ENCODE data around the gene DAPK2. TPM values are rescaled to one million over a fixed set of nuclear protein-coding genes. Genes with fewer than 3 reads are reported as not detected.

Gene DAPK2
- total and polyA plus RNA-seq, 2 donors from 2014 or later, result 3.0 to 3.8 TPM

GRCh38 chr15:64050281-64051092, 4.2 kb upstream of the DAPK2 start:
- intact Hi-C loops (cut with DNase I), result no loop called here
- no peaks in the 10 kb centered on the region for H3K9me3 ChIP-seq (ENCODE audit: control insufficient read depth in 2 of 3, insufficient read depth in 1 of 3, low read length in 3 of 3)
- no peak overlapping the region for H3K4me3 ChIP-seq (ENCODE audit: low read length in 3 of 3)
- DNase-seq (peak in 2 of 5 donors; percentile 38 to 68), FAIRE-seq (no peak)
- H3K27ac ChIP-seq (ENCODE audit: low read depth in 2 of 2, low read length in 2 of 2), result no peak overlapping the region
- TF ChIP-seq CTCF (IDR thresholded peaks at IDR 0.05; ENCODE audit: borderline replicate concordance, extremely low read depth, insufficient read depth), result no peak
- H3K4me1 ChIP-seq (ENCODE audit: control insufficient read depth in 2 of 3, insufficient read depth in 2 of 3, low read depth in 1 of 3, low read length in 3 of 3), result peaks cover 0 to 7% (median 0%) of the 10 kb centered on the region in 3 donors
- no peaks in the 10 kb centered on the region for H3K27me3 ChIP-seq (ENCODE audit: control insufficient read depth, insufficient read depth, low read length)
- no peak overlapping the region for H3K9ac ChIP-seq (ENCODE audit: low read length in 3 of 3)
- no peaks in the 10 kb centered on the region for H3K36me3 ChIP-seq (ENCODE audit: control insufficient read depth in 2 of 3, insufficient read depth in 3 of 3, low read length in 3 of 3)

- TF ChIP-seq CTCF (IDR thresholded peaks at IDR 0.05; ENCODE audit: borderline replicate concordance, extremely low read depth, insufficient read depth), result no peak
- intact Hi-C loops (cut with DNase I), result no loop called here
- FAIRE-seq (no peak), DNase-seq (no peak)
- H3K4me3 ChIP-seq (ENCODE audit: low read length in 3 of 3), result no peak overlapping the region
- H3K9ac ChIP-seq (ENCODE audit: low read length in 3 of 3), result no peak overlapping the region
- H3K4me1 ChIP-seq (ENCODE audit: control insufficient read depth in 2 of 3, insufficient read depth in 2 of 3, low read depth in 1 of 3, low read length in 3 of 3), result peaks cover 0 to 7% (median 0%) of the 10 kb centered on the region in 3 donors
- H3K27me3 ChIP-seq (ENCODE audit: control insufficient read depth, insufficient read depth, low read length), result no peaks in the 10 kb centered on the region
- no peaks in the 10 kb centered on the region for H3K9me3 ChIP-seq (ENCODE audit: control insufficient read depth in 2 of 3, insufficient read depth in 1 of 3, low read length in 3 of 3)
- no peaks in the 10 kb centered on the region for H3K36me3 ChIP-seq (ENCODE audit: control insufficient read depth in 2 of 3, insufficient read depth in 3 of 3, low read length in 3 of 3)
- no peak overlapping the region for H3K27ac ChIP-seq (ENCODE audit: low read depth in 2 of 2, low read length in 2 of 2)
Measured at GRCh38 chr15:64048781-64049460, 2.6 kb upstream of the DAPK2 start.

GRCh38 chr15:64045774-64046420, 388 bp downstream of the DAPK2 start:
- H3K9ac ChIP-seq (ENCODE audit: low read length in 3 of 3), result no peak overlapping the region
- intact Hi-C loops (cut with DNase I), result no loop called here
- H3K4me1 ChIP-seq (ENCODE audit: control insufficient read depth in 2 of 3, insufficient read depth in 2 of 3, low read depth in 1 of 3, low read length in 3 of 3), result peaks cover 0 to 7% (median 0%) of the 10 kb centered on the region in 3 donors
- H3K27me3 ChIP-seq (ENCODE audit: control insufficient read depth, insufficient read depth, low read length), result no peaks in the 10 kb centered on the region
- no peaks in the 10 kb centered on the region for H3K36me3 ChIP-seq (ENCODE audit: control insufficient read depth in 2 of 3, insufficient read depth in 3 of 3, low read length in 3 of 3)
- H3K9me3 ChIP-seq (ENCODE audit: control insufficient read depth in 2 of 3, insufficient read depth in 1 of 3, low read length in 3 of 3), result no peaks in the 10 kb centered on the region
- DNase-seq, result peak in 2 of 5 donors; percentile 9 to 78
- H3K27ac ChIP-seq (ENCODE audit: low read depth in 2 of 2, low read length in 2 of 2), result no peak overlapping the region
- H3K4me3 ChIP-seq (ENCODE audit: low read length in 3 of 3), result peak overlapping the region in 1 of 3 donors; percentile 47
- no peak for TF ChIP-seq CTCF (IDR thresholded peaks at IDR 0.05; ENCODE audit: borderline replicate concordance, extremely low read depth, insufficient read depth)
- FAIRE-seq, result no peak

Data from kidney (tissue), 14 donors.